ENCODE data around the gene IL1R2. TPM values are rescaled to one million over a fixed set of nuclear protein-coding genes. Genes with fewer than 3 reads are reported as not detected.

The IL1R2 gene
- total and polyA plus RNA-seq, 4 donors = 0.97 to 38.3 (median 6.3) TPM

DNA sequence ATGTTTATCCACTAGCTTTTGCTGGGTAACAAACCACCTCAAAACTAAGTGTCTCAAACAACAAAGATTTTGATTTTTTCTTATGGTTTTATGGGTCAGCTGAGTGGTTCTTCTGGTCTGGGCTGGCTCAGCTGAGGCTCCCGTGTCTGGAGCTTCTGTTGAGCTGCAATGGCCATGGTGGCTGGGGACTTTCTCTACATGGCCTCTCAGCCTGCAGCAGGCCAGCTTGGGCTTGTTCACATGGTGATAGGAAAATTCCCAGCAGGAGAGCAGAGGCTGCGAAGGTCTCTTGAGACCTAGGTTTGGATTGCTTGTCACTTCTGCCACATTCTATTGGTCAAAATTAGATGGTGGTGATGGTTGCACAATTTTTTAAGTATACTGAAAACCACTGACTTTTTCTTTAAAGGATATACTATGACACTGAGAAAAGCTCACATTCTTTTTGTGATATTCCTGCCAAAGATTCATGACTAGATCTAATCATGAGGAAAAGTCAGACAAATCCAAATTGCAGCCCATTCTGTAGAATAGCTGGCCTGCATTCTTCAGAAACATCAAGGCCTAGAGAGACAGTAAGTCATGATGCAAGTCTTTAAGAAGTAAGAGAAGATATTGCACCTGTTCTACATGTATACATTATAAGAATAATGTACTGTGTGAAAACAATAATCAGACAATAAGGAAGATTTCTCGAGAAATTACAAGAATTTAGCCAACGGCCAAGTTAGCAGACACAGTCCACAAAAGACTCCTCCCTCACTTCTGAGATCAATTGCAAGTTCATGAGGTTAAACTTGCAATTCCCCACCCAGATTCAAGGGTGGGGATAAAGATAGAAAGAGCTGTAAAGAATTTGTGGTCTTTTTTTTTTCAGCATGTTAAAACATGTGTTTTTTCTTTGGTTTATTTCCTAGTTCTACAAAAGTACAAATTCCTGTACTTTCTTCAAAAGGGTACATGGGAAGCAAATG lies 35.0 kb upstream of the IL1R2 start:
- H3K27me3 ChIP-seq (ENCODE audit: control insufficient read depth in 1 of 2, insufficient read depth in 2 of 2, low read length in 1 of 2) = no peaks in the 10 kb centered on the region
- ATAC-seq (ENCODE audit: low FRiP score) = no peak
- no peaks in the 10 kb centered on the region for H3K9me3 ChIP-seq (ENCODE audit: control insufficient read depth, low read length)
- WGBS, 2 donors = 59 to 60% methylated on average over 4 of the region's 4 CpGs
- DNase-seq = no peak
- H3K4me1 ChIP-seq (ENCODE audit: control insufficient read depth in 1 of 2, insufficient read depth in 2 of 2, low read length in 2 of 2) = peaks cover 0 to 3% of the 10 kb centered on the region in 2 donors
- intact Hi-C loops (cut with DNase I) = no loop called here
- no peak overlapping the region for H3K27ac ChIP-seq (ENCODE audit: low read depth in 1 of 2, low read length in 2 of 2)
- H3K36me3 ChIP-seq (ENCODE audit: control insufficient read depth in 1 of 2, insufficient read depth in 2 of 2, low read length in 1 of 2) = no peaks in the 10 kb centered on the region
- H3K4me3 ChIP-seq (ENCODE audit: low read length in 2 of 2) = no peak overlapping the region

DNA sequence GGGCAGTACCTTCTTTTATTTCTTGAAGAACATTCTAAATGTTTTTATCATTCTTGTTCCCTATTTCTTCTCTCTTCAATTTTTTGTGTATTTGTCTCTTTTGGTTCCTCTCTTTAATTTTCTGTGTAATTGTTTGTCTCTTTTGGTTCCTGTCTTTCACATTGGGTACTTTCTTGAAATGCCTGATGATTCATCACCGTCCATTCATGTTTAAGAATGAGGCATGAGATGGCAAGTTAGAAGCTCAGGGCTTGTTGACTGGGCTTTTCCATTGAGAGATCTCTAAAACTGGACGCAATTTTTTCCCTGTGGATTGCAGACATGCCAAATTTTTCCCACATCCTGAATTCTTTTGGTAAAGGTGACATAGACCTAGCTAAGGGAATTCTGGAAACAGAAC lies 33.7 kb upstream of the IL1R2 start:
- no peaks in the 10 kb centered on the region for H3K27me3 ChIP-seq (ENCODE audit: control insufficient read depth in 1 of 2, insufficient read depth in 2 of 2, low read length in 1 of 2)
- H3K4me1 ChIP-seq (ENCODE audit: control insufficient read depth in 1 of 2, insufficient read depth in 2 of 2, low read length in 2 of 2) = peaks cover 0 to 5% of the 10 kb centered on the region in 2 donors
- no peaks in the 10 kb centered on the region for H3K36me3 ChIP-seq (ENCODE audit: control insufficient read depth in 1 of 2, insufficient read depth in 2 of 2, low read length in 1 of 2)
- no peak for DNase-seq
- intact Hi-C loops (cut with DNase I) = no loop called here
- 0 to 1% methylated on average over 2 of the region's 2 CpGs for WGBS, 2 donors
- H3K4me3 ChIP-seq (ENCODE audit: low read length in 2 of 2) = no peak overlapping the region
- ATAC-seq (ENCODE audit: low FRiP score) = no peak
- no peaks in the 10 kb centered on the region for H3K9me3 ChIP-seq (ENCODE audit: control insufficient read depth, low read length)
- no peak overlapping the region for H3K27ac ChIP-seq (ENCODE audit: low read depth in 1 of 2, low read length in 2 of 2)

DNA sequence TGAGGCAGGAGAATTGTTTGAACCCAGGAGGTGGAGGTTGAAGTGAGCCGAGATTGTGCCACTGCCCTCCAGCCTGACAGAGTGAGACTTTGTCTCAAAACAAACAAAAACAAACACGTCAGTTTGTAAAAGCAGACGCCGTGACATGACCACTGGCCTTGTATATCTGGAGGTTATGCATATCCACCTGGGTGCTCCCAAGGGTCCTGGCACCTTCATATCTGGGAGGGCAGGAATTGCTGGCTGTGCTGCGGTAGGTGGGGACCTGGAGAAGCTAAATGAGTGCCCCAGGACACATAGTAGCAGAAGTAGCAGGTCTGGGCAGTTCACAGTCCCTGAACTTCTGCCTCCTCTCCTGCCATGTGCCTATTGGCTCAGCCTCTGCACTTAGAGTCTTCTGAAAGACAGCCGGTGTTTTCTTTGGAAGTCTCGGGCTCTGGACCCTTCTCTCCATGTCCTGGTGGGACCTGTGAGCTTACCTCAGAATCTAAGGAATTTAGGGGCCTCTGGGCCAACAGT lies 30.9 kb upstream of the IL1R2 start:
- H3K4me1 ChIP-seq (ENCODE audit: control insufficient read depth in 1 of 2, insufficient read depth in 2 of 2, low read length in 2 of 2) = peaks cover 0 to 5% of the 10 kb centered on the region in 2 donors
- no peak overlapping the region for H3K27ac ChIP-seq (ENCODE audit: low read depth in 1 of 2, low read length in 2 of 2)
- no peak overlapping the region for H3K4me3 ChIP-seq (ENCODE audit: low read length in 2 of 2)
- DNase-seq (no peak), ATAC-seq (ENCODE audit: low FRiP score) (no peak)
- intact Hi-C loops (cut with DNase I) = no loop called here
- no peaks in the 10 kb centered on the region for H3K9me3 ChIP-seq (ENCODE audit: control insufficient read depth, low read length)
- WGBS, 2 donors = 17 to 19% methylated on average over 7 of the region's 7 CpGs
- H3K36me3 ChIP-seq (ENCODE audit: control insufficient read depth in 1 of 2, insufficient read depth in 2 of 2, low read length in 1 of 2) = no peaks in the 10 kb centered on the region
- no peaks in the 10 kb centered on the region for H3K27me3 ChIP-seq (ENCODE audit: control insufficient read depth in 1 of 2, insufficient read depth in 2 of 2, low read length in 1 of 2)

DNA sequence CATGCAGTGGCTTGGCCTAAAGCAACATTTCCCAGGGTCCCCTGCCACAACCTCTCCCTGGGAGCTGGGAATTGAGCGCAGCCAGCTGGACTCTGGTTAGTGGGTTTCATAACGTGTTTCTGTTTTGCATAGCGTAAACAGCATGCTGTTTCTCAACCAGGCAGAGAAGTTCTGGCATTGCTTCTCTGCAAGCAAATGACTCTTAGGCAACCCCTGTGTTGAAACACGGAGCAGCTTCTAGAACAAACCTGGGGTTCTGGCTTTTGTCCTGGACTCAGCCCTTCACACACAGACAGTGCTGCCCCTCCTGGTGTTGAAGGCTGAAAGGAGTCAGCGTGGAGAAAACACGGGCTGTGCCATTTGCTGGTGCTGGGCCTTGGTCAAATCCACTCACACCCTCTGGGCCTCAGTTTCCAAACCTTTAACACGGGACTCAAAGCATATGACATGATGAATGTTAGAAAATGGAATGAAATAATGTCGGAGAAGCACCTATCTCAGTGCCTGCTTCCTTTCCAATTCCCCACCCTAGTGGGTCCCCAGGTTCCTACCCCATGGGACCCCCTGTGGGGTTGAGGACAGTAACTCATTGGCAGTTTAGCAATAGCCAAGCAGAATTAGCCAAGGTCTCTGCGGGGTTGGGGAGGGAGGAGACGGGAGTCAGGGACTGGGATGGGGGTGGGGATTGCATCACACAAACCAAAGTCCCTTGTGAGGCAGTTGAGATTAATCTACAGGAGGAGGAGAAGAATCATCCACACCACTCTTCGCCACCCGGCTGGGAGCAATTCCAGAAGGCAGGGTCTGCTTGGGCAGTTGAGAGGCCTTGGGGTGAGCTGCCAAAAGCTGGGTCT lies 30.2 kb upstream of the IL1R2 start:
- H3K9me3 ChIP-seq (ENCODE audit: control insufficient read depth, low read length) = no peaks in the 10 kb centered on the region
- intact Hi-C loops (cut with DNase I) = no loop called here
- H3K36me3 ChIP-seq (ENCODE audit: control insufficient read depth in 1 of 2, insufficient read depth in 2 of 2, low read length in 1 of 2) = no peaks in the 10 kb centered on the region
- DNase-seq (peak; percentile 84 to 88), ATAC-seq (ENCODE audit: low FRiP score) (peak; percentile 91)
- peaks cover 0 to 5% of the 10 kb centered on the region in 2 donors for H3K4me1 ChIP-seq (ENCODE audit: control insufficient read depth in 1 of 2, insufficient read depth in 2 of 2, low read length in 2 of 2)
- 11 to 12% methylated on average over 12 of the region's 12 CpGs for WGBS, 2 donors
- no peaks in the 10 kb centered on the region for H3K27me3 ChIP-seq (ENCODE audit: control insufficient read depth in 1 of 2, insufficient read depth in 2 of 2, low read length in 1 of 2)
- peak overlapping the region in 1 of 2 donors; percentile 47 for H3K27ac ChIP-seq (ENCODE audit: low read depth in 1 of 2, low read length in 2 of 2)
- H3K4me3 ChIP-seq (ENCODE audit: low read length in 2 of 2) = no peak overlapping the region

DNA sequence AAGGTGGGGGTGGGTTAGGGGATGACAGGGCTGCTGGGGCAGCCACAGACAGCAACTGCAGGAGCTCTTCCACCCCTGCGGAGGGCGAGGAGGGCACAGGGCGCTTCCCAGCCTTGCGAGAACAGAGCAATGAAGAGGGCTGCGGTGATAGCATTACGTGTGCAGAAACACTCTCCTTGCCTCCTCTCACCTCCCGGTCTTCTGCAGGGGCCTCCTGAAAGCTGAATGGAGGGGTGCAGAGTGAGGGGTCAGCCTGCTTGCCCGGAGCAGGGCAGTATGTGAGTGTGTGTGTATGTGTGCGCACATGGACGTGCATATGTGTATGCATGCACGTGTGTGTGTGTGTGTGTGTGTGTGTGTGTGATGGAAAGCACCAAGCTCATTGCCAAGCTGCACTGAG lies 29.5 kb upstream of the IL1R2 start:
- no peaks in the 10 kb centered on the region for H3K9me3 ChIP-seq (ENCODE audit: control insufficient read depth, low read length)
- H3K27ac ChIP-seq (ENCODE audit: low read depth in 1 of 2, low read length in 2 of 2) = no peak overlapping the region
- H3K36me3 ChIP-seq (ENCODE audit: control insufficient read depth in 1 of 2, insufficient read depth in 2 of 2, low read length in 1 of 2) = no peaks in the 10 kb centered on the region
- no peak for DNase-seq
- intact Hi-C loops (cut with DNase I) = no loop called here
- peak; percentile 4 for ATAC-seq (ENCODE audit: low FRiP score)
- no peaks in the 10 kb centered on the region for H3K27me3 ChIP-seq (ENCODE audit: control insufficient read depth in 1 of 2, insufficient read depth in 2 of 2, low read length in 1 of 2)
- H3K4me3 ChIP-seq (ENCODE audit: low read length in 2 of 2) = no peak overlapping the region
- WGBS, 2 donors = 78 to 83% methylated on average over 11 of the region's 11 CpGs
- peaks cover 0 to 5% of the 10 kb centered on the region in 2 donors for H3K4me1 ChIP-seq (ENCODE audit: control insufficient read depth in 1 of 2, insufficient read depth in 2 of 2, low read length in 2 of 2)

DNA sequence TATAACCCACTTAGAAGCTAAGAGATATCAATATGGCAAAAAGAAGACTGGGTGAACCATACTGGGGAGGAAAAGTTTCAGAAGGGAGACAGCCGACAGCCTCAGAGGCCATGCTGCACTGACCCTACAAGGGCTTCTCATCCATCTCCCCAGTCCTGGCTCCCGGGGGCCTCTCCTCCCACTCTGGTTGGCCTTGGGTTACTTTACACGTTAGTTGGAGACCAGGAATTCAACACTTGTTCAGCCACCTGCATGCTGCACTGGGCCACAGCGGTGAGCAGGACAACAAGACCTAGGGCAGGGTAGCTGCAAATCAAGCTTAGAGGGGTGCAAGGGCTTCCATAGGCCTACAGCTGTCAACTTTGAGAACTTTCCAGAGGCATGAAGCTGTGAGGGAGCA lies 28.6 kb upstream of the IL1R2 start:
- Histone ChIP-seq H3K36me3 (ENCODE audit: control insufficient read depth in 1 of 2, insufficient read depth in 2 of 2, low read length in 1 of 2) (no peaks in the 10 kb centered on the region), H3K9me3 (ENCODE audit: control insufficient read depth, low read length) (no peaks in the 10 kb centered on the region), H3K27me3 (ENCODE audit: control insufficient read depth in 1 of 2, insufficient read depth in 2 of 2, low read length in 1 of 2) (no peaks in the 10 kb centered on the region), H3K4me3 (ENCODE audit: low read length in 2 of 2) (no peak overlapping the region), H3K27ac (ENCODE audit: low read depth in 1 of 2, low read length in 2 of 2) (no peak overlapping the region), H3K4me1 (ENCODE audit: control insufficient read depth in 1 of 2, insufficient read depth in 2 of 2, low read length in 2 of 2) (peaks cover 0 to 5% of the 10 kb centered on the region in 2 donors)
- intact Hi-C loops (cut with DNase I) = no loop called here
- 87% methylated on average over 4 of the region's 4 CpGs for WGBS, 2 donors
- ATAC-seq (ENCODE audit: low FRiP score) (no peak), DNase-seq (no peak)

DNA sequence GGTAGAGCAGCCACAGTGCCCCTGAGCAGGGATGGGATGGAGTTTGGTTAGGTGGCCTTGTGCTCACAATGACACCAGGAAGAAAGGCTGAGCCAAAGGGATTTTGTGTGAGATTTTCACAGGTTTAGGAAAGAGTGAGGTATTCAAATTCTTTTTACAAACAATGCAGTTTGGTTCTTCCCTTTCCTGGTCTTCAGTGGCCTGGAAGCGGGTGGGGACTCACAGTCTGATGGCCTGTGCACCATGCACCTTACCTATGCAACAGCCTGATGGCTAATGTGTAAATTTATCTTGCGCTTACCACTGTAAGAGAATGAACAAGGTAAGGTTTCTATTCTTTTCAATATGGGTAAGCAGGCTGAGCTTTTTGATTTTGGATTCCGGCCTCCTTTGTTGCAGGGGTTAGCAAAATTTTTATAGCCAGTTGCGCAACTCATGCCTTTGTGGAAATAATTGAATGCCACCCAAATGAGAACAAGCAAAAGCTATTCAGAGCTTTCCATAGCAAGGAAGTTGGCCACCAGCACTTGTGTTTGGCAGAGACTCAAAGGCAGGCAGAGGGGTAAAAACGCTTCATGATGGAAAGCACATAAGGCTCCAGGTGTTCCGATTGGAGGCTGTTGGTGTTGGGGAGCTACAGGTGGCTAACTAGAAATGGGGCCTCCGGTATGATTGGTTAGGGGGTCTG lies 23.8 kb upstream of the IL1R2 start:
- intact Hi-C loops (cut with DNase I) = no loop called here
- H3K4me1 ChIP-seq (ENCODE audit: control insufficient read depth in 1 of 2, insufficient read depth in 2 of 2, low read length in 2 of 2) = no peaks in the 10 kb centered on the region
- WGBS, 2 donors = 50 to 53% methylated on average over 7 of the region's 7 CpGs
- H3K4me3 ChIP-seq (ENCODE audit: low read length in 2 of 2) = no peak overlapping the region
- H3K36me3 ChIP-seq (ENCODE audit: control insufficient read depth in 1 of 2, insufficient read depth in 2 of 2, low read length in 1 of 2) = no peaks in the 10 kb centered on the region
- no peak for DNase-seq
- ATAC-seq (ENCODE audit: low FRiP score) = no peak
- peaks cover 4% of the 10 kb centered on the region for H3K9me3 ChIP-seq (ENCODE audit: control insufficient read depth, low read length)
- H3K27me3 ChIP-seq (ENCODE audit: control insufficient read depth in 1 of 2, insufficient read depth in 2 of 2, low read length in 1 of 2) = no peaks in the 10 kb centered on the region
- no peak overlapping the region for H3K27ac ChIP-seq (ENCODE audit: low read depth in 1 of 2, low read length in 2 of 2)

DNA sequence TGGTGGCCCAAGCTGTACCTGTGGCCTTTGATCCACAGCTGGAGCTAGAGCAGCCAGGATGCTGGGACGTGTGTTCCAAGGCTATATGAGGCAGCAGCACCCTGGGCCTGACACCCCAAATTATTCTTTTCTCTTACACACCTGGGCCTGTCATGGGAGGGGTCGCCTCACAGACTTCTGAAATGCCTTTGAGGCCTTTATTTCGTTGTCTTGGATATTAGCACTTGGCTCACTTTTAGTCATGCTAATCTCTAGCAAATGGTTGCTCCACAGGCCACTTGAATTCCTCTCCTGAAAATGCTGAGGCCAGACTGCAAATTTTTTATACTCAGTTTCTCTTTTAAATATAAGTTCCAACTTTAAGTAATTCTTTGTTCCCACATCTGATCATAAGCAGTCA lies 22.0 kb upstream of the IL1R2 start:
- WGBS, 2 donors = 91 to 99% methylated on average over 3 of the region's 3 CpGs
- no peak for DNase-seq
- H3K27me3 ChIP-seq (ENCODE audit: control insufficient read depth in 1 of 2, insufficient read depth in 2 of 2, low read length in 1 of 2) = no peaks in the 10 kb centered on the region
- H3K4me3 ChIP-seq (ENCODE audit: low read length in 2 of 2) = no peak overlapping the region
- intact Hi-C loops (cut with DNase I) = no loop called here
- peaks cover 4% of the 10 kb centered on the region for H3K9me3 ChIP-seq (ENCODE audit: control insufficient read depth, low read length)
- no peak overlapping the region for H3K27ac ChIP-seq (ENCODE audit: low read depth in 1 of 2, low read length in 2 of 2)
- H3K36me3 ChIP-seq (ENCODE audit: control insufficient read depth in 1 of 2, insufficient read depth in 2 of 2, low read length in 1 of 2) = no peaks in the 10 kb centered on the region
- no peaks in the 10 kb centered on the region for H3K4me1 ChIP-seq (ENCODE audit: control insufficient read depth in 1 of 2, insufficient read depth in 2 of 2, low read length in 2 of 2)
- no peak for ATAC-seq (ENCODE audit: low FRiP score)
